ENCODE data around the gene PARVG.

The PARVG gene

GRCh38 chr22:44180706-44181032 lies at the start of gene PARVG:
PARVG (plus strand) TSS chr22:44180925; CDS start chr22:44183330, 2,405 bp downstream.
- peak; percentile 44 for DNase-seq

- DNase-seq: no peak
Measured at GRCh38 chr22:44131412-44131811, 49.3 kb upstream of the PARVG start.

GRCh38 chr22:44131989-44132685 lies 48.6 kb upstream of the PARVG start:
- DNase-seq: no peak

- DNase-seq: no peak
Measured at GRCh38 chr22:44132724-44133123, 48.0 kb upstream of the PARVG start.

- no peak for DNase-seq
Measured at GRCh38 chr22:44133161-44133560, 47.6 kb upstream of the PARVG start.

GRCh38 chr22:44133901-44134571 lies 46.7 kb upstream of the PARVG start:
- no peak for DNase-seq

GRCh38 chr22:44136112-44136511 lies 44.6 kb upstream of the PARVG start:
- DNase-seq: no peak

GRCh38 chr22:44136786-44137185 lies 43.9 kb upstream of the PARVG start:
- DNase-seq: no peak

GRCh38 chr22:44137415-44137814 lies 43.3 kb upstream of the PARVG start:
- no peak for DNase-seq

GRCh38 chr22:44139773-44140172 lies 41.0 kb upstream of the PARVG start:
- no peak for DNase-seq

GRCh38 chr22:44142421-44143104 lies 38.2 kb upstream of the PARVG start:
- no peak for DNase-seq

- no peak for DNase-seq
Measured at GRCh38 chr22:44143105-44143474, 37.6 kb upstream of the PARVG start.

GRCh38 chr22:44143579-44143978 lies 37.1 kb upstream of the PARVG start:
- no peak for DNase-seq

GRCh38 chr22:44144046-44144569 lies 36.6 kb upstream of the PARVG start:
- DNase-seq: no peak

GRCh38 chr22:44145544-44145943 lies 35.2 kb upstream of the PARVG start:
- DNase-seq: no peak

GRCh38 chr22:44146088-44146861 lies 34.5 kb upstream of the PARVG start:
- DNase-seq: no peak

GRCh38 chr22:44147008-44147645 lies 33.6 kb upstream of the PARVG start:
- no peak for DNase-seq

GRCh38 chr22:44147821-44148574 lies 32.7 kb upstream of the PARVG start:
- DNase-seq: no peak

- no peak for DNase-seq
Measured at GRCh38 chr22:44151676-44152075, 29.0 kb upstream of the PARVG start.

GRCh38 chr22:44153710-44154109 lies 27.0 kb upstream of the PARVG start:
- DNase-seq: no peak

- no peak for DNase-seq
Measured at GRCh38 chr22:44154436-44154942, 26.2 kb upstream of the PARVG start.

- no peak for DNase-seq
Measured at GRCh38 chr22:44155115-44155514, 25.6 kb upstream of the PARVG start.
